HepG2 (cell line): ENCODE results near the gene CHN1. TPM values are rescaled to one million over a fixed set of nuclear protein-coding genes. Genes with fewer than 3 reads are reported as not detected.

Source experiments
- ATAC-seq: fragments of 200-7000 bp; cut with Tn5 transposase; 3 replicates; pipeline ENCODE4 v1.9.1; 2020; ENCODE audit warnings: mild to moderate bottlenecking, moderate library complexity
- BruUV-seq: library from RNA; stranded (reverse); fragments of 400-500 nt; replicated peaks from 2 replicates; lab custom pipeline; 2021; lab: Mats Ljungman, UMichigan
- CTCF ChIA-PET: fragments of 300-600 bp; formaldehyde crosslinking; extraction: SDS; loops from one replicate; lab custom pipeline; 2021; ENCODE audit warnings: low total read pairs, inconsistent platforms, low intra/inter-chr PET ratio; lab: Yijun Ruan, JAX
- POLR2A ChIA-PET: fragments of 350-600 bp; sonication (Branson Sonifier 250); formaldehyde crosslinking; loops from one replicate; lab custom pipeline; 2020; ENCODE audit warnings: antibody characterized with exemption, inconsistent platforms; lab: Yijun Ruan, JAX
- DNase-seq: peaks from one replicate; pipeline ENCODE4 v3.0.0-alpha.2; 2015; ENCODE audit warnings: low spot score
- FAIRE-seq: peaks from 3 replicates; lab custom pipeline; 2011; peaks lifted over from hg19 to GRCh38; lab: Jason Lieb, UNC
- H2AFZ ChIP-seq: one replicate; pipeline ENCODE4 v1.6.1; 2011; ENCODE audit warnings: low read length, inconsistent platforms
- H3K27ac ChIP-seq: fragments of 300-600 bp; 3 replicates; pipeline ENCODE4 v1.8.0; 2011; ENCODE audit warnings: mixed run types, mild to moderate bottlenecking, mixed read lengths, low read length, inconsistent platforms; ENCODE audit not compliant: insufficient read depth; ENCODE audit errors: extremely low read length
- H3K27me3 ChIP-seq, 2 experiments: fragments of 200-600 bp in 1 of 2; 2 replicates in 1 of 2; 3 replicates in 1 of 2; pipeline versions ENCODE4 v1.6.0 to v1.8.0; 2011; ENCODE audit warnings: low read length in 2 of 2, mild to moderate bottlenecking in 2 of 2, moderate library complexity in 2 of 2, inconsistent platforms in 1 of 2; ENCODE audit not compliant: insufficient read depth in 2 of 2, control insufficient read depth in 1 of 2
- H3K36me3 ChIP-seq, 2 experiments: fragments of 200-600 bp in 1 of 2; replicated peaks in 1 of 2; 2 replicates in 1 of 2; 3 replicates in 1 of 2; pipeline versions ENCODE4 v1.5.1 to v1.8.0; 2011; ENCODE audit warnings: low read length in 2 of 2, inconsistent platforms in 1 of 2; ENCODE audit not compliant: insufficient read depth in 2 of 2, control insufficient read depth in 1 of 2
- H3K4me1 ChIP-seq: 2 replicates; pipeline ENCODE4 v1.5.1; 2012; ENCODE audit warnings: low read length, inconsistent platforms; ENCODE audit not compliant: insufficient read depth
- H3K4me2 ChIP-seq: 2 replicates; pipeline ENCODE4 v1.6.0; 2011; ENCODE audit warnings: low read depth, low read length, inconsistent platforms
- H3K4me3 ChIP-seq, 3 experiments: fragments of 200-600 bp in 1 of 3; sonication (generic), shearing (Covaris generic) in 1 of 3; replicated peaks in 1 of 3; 2 replicates each; pipeline ENCODE4 v1.5.1; 2011 to 2016; ENCODE audit warnings: low read length in 3 of 3, inconsistent platforms in 2 of 3, low read depth in 2 of 3, mild to moderate bottlenecking in 2 of 3, control low read depth in 1 of 3, mixed read lengths in 1 of 3; ENCODE audit not compliant: insufficient read depth in 1 of 3
- H3K79me2 ChIP-seq: one replicate; pipeline ENCODE4 v1.6.1; 2011; ENCODE audit warnings: low read length, inconsistent platforms; ENCODE audit not compliant: insufficient read depth
- H3K9ac ChIP-seq: 2 replicates; pipeline ENCODE4 v1.6.0; 2011; ENCODE audit warnings: mild to moderate bottlenecking, low read depth, low read length, inconsistent platforms; ENCODE audit not compliant: insufficient read depth
- H3K9me3 ChIP-seq: 2 replicates; pipeline ENCODE4 v1.5.1; 2012; ENCODE audit warnings: mild to moderate bottlenecking, low read length
- H4K20me1 ChIP-seq: 2 replicates; pipeline ENCODE4 v1.6.0; 2011; ENCODE audit warnings: inconsistent platforms, mild to moderate bottlenecking, low read length, moderate library complexity; ENCODE audit not compliant: insufficient read depth
- BCLAF1 ChIP-seq: fragments of 450-650 bp; IDR thresholded peaks from 2 replicates; pipeline ENCODE4 v1.6.1; 2017; ENCODE audit warnings: mild to moderate bottlenecking
- DBP ChIP-seq: sonication (generic); formaldehyde crosslinking; IDR thresholded peaks from 2 replicates; pipeline ENCODE4 v1.4.0; 2020; ENCODE audit warnings: missing genetic modification reagents; ENCODE audit errors: not compliant biosample characterization
- JARID2 ChIP-seq: sonication (generic); formaldehyde crosslinking; IDR thresholded peaks from 2 replicates; pipeline ENCODE4 v1.8.1; 2023; ENCODE audit warnings: missing genetic modification reagents, inconsistent platforms; ENCODE audit not compliant: insufficient replicate concordance
- MYC ChIP-seq: sonication (generic); formaldehyde crosslinking; IDR thresholded peaks from 2 replicates; pipeline ENCODE4 v1.9.0; 2021; ENCODE audit warnings: missing genetic modification reagents, borderline replicate concordance
- SNAPC4 ChIP-seq: sonication (generic); formaldehyde crosslinking; IDR thresholded peaks from 2 replicates; pipeline ENCODE4 v1.4.0; 2020; ENCODE audit warnings: mild to moderate bottlenecking, missing genetic modification reagents
- SRSF9 ChIP-seq: fragments of 200-400 bp; formaldehyde crosslinking; IDR thresholded peaks from 2 replicates; pipeline ENCODE4 v1.6.1; 2018; ENCODE audit warnings: borderline replicate concordance, mild to moderate bottlenecking, low read depth, low read length; ENCODE audit not compliant: insufficient read depth, poor library complexity, severe bottlenecking
- UBTF ChIP-seq: sonication (generic); formaldehyde crosslinking; IDR thresholded peaks from 2 replicates; pipeline ENCODE4 v1.4.0; 2020; ENCODE audit warnings: mild to moderate bottlenecking, missing genetic modification reagents
- ZNF768 ChIP-seq: sonication (generic); formaldehyde crosslinking; IDR thresholded peaks from 2 replicates; pipeline ENCODE4 v1.4.0; 2020; ENCODE audit warnings: missing genetic modification reagents
- WGBS: methylation state at CpG from one replicate; pipeline ENCODE4 v1.1.6; 2017; ENCODE audit warnings: low lambda C conversion rate; 5-methylcytosine and 5-hydroxymethylcytosine counted together
- in situ Hi-C: cut with HindIII; loops from 2 replicates; pipeline ENCODE4 v1.10.0; 2017; ENCODE audit warnings: low pct_unique_long_range_greater_than_20kb; ENCODE audit not compliant: extremely low pct_ligation_motif_present
- intact Hi-C: fragments of 100-400 bp; cut with micrococcal nuclease; formaldehyde crosslinking; loops from one replicate; pipeline ENCODE4 v1.10.0; 2022; ENCODE audit not compliant: unreplicated experiment
- polyA plus RNA-seq, 8 experiments: library from polyadenylated mRNA; depleted of rRNA in 3 of 8; stranded (reverse) in 7 of 8; unstranded in 1 of 8; fragments of >200 nt; fragmentation: Illumina TruSeq in 4 of 8; extraction: Trizol in 4 of 8; gene quantifications; 2 replicates each; pipeline versions ENCODE4 v1.2.1 to v1.2.3, GENCODE V29; 2011 to 2016; ENCODE audit warnings: low read depth in 4 of 8, missing spikeins in 1 of 8, mixed read lengths in 1 of 8; ENCODE audit not compliant: insufficient read depth in 1 of 8
- total RNA-seq, 5 experiments: library from RNA; depleted of rRNA; stranded (reverse); fragments of >200 nt; fragmentation: Illumina TruSeq; extraction: Trizol; gene quantifications; 2 replicates each; pipeline ENCODE4 v1.2.3, GENCODE V29; 2016; ENCODE audit warnings: low read depth in 1 of 5

The CHN1 gene
- total and polyA plus RNA-seq, 2 of the 13 experiments (the other 11 are each of a cell fraction or from before 2014, with no cell fraction given) = 2.8 to 3.5 TPM

- no peak overlapping the region for H3K4me2 ChIP-seq
- no peaks in the 10 kb centered on the region for H3K9me3 ChIP-seq
- 5% methylated on average over 1 of the region's 1 CpG for WGBS
- H3K4me3 ChIP-seq = no peak overlapping the region
- in situ Hi-C loops = no loop called here
- intact Hi-C loops = no loop called here
- H3K79me2 ChIP-seq = no peaks in the 10 kb centered on the region
- H3K9ac ChIP-seq = no peak overlapping the region
- ATAC-seq (no peak), FAIRE-seq (no peak), DNase-seq (no peak)
- ChIA-PET POLR2A (no interaction called here), CTCF (no interaction called here)
- BruUV-seq = no TSS peak
- H3K27ac ChIP-seq = no peak overlapping the region
- no peaks in the 10 kb centered on the region for H3K27me3 ChIP-seq
- no peaks in the 10 kb centered on the region for H3K36me3 ChIP-seq
- H2AFZ ChIP-seq = no peak overlapping the region
- H4K20me1 ChIP-seq = no peaks in the 10 kb centered on the region
- H3K4me1 ChIP-seq = no peaks in the 10 kb centered on the region
- TF ChIP-seq DBP (CRISPR knock-in tag) (no peak), SNAPC4 (CRISPR knock-in tag) (no peak), ZNF768 (CRISPR knock-in tag) (no peak), MYC (CRISPR knock-in tag) (no peak), UBTF (CRISPR knock-in tag) (no peak), BCLAF1 (no peak), JARID2 (CRISPR knock-in tag) (no peak), SRSF9 (no peak)
Measured at GRCh38 chr2:174874085-174874484, 131.1 kb downstream of the CHN1 start.
